Measurements from ENCODE around the gene CD1C.

DNA sequence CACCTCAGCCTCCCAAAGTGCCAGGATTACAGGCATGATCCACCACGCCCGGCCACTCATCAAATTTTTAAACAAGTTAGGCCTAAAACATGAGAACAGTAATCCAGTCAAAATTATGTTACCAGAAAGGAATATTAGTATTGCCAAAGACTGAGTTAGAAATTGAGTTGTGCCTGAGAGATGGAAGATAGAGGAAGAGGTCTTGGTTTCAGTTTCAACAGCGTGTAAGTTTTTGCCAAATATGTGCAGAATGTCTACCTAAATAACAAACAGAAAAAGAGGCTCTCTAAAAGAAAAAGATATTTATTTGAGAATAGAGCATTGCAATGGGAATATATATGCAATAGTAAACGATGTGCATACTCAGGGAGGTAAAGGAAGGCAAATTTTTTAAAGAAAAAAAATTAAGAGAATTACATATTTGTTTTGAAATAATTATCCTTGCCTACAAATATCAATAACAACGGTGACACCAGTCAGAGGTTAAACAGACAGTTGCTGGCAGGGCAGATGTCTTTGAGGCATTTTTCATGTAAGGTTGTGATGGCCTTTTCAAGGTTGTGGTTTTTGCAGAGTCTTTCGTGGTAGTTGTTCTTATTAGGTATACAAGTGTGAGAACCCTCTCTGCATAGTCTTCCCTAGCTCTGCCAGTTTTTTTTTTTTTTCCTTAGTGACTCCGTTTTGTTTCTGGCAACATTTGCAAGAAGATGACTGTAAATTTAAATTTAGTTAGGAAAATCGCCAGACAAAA, 43.9 kb downstream of the CD1C start:
- TF ChIP-seq CTCF (IDR thresholded peaks at IDR 0.05; ENCODE audit: insufficient read depth, low read depth, low read length), result no peak
- TF ChIP-seq EZH2 (IDR thresholded peaks at IDR 0.05; ENCODE audit: insufficient read depth, low read length), result no peak
